ENCODE results near the gene BEND7. TPM values are rescaled to one million over a fixed set of nuclear protein-coding genes. Genes with fewer than 3 reads are reported as not detected.

BEND7 gene
- total RNA-seq, 2 donors from 2014 or later, result 13.7 to 17.5 TPM

GRCh38 chr10:13563481-13564445 is 34.9 kb upstream of the BEND7 start:
- ATAC-seq (no peak), DNase-seq (no peak)
- TF ChIP-seq, protein P1, sequence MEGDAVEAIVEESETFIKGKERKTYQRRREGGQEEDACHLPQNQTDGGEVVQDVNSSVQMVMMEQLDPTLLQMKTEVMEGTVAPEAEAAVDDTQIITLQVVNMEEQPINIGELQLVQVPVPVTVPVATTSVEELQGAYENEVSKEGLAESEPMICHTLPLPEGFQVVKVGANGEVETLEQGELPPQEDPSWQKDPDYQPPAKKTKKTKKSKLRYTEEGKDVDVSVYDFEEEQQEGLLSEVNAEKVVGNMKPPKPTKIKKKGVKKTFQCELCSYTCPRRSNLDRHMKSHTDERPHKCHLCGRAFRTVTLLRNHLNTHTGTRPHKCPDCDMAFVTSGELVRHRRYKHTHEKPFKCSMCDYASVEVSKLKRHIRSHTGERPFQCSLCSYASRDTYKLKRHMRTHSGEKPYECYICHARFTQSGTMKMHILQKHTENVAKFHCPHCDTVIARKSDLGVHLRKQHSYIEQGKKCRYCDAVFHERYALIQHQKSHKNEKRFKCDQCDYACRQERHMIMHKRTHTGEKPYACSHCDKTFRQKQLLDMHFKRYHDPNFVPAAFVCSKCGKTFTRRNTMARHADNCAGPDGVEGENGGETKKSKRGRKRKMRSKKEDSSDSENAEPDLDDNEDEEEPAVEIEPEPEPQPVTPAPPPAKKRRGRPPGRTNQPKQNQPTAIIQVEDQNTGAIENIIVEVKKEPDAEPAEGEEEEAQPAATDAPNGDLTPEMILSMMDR (IDR thresholded peaks at IDR 0.05), result no peak
- TF ChIP-seq POLR2A (IDR thresholded peaks at IDR 0.05), result no peak
- H3K27ac ChIP-seq, result no peak overlapping the region
- intact Hi-C loops (cut with DNase I), result no loop called here
- no peak overlapping the region for H3K4me3 ChIP-seq
- H3K9me3 ChIP-seq, result no peaks in the 10 kb centered on the region
- no peaks in the 10 kb centered on the region for H3K4me1 ChIP-seq
- H3K36me3 ChIP-seq (replicated peaks in 1 of 2; ENCODE audit: insufficient read depth in 1 of 2, low read depth in 2 of 2), result no peaks in the 10 kb centered on the region
- 85 to 86% methylated on average over 11 of the region's 11 CpGs for whole genome bisulfite sequencing, 2 donors
- H3K27me3 ChIP-seq, result no peaks in the 10 kb centered on the region

GRCh38 chr10:13560597-13560996 is 31.8 kb upstream of the BEND7 start:
- Histone ChIP-seq H3K4me1 (peaks cover 10% of the 10 kb centered on the region), H3K4me3 (no peak overlapping the region), H3K36me3 (replicated peaks in 1 of 2; ENCODE audit: insufficient read depth in 1 of 2, low read depth in 2 of 2) (no peaks in the 10 kb centered on the region), H3K9me3 (no peaks in the 10 kb centered on the region), H3K27me3 (no peaks in the 10 kb centered on the region), H3K27ac (no peak overlapping the region)
- DNase-seq (no peak), ATAC-seq (no peak)
- intact Hi-C loops (cut with DNase I), result no loop called here
- no peak for TF ChIP-seq POLR2A (IDR thresholded peaks at IDR 0.05)
- TF ChIP-seq, protein P1 (IDR thresholded peaks at IDR 0.05), result no peak

- ATAC-seq (no peak), DNase-seq (no peak)
- H3K4me1 ChIP-seq, result peaks cover 14% of the 10 kb centered on the region
- no peak overlapping the region for H3K4me3 ChIP-seq
- intact Hi-C loops (cut with DNase I), result no loop called here
- H3K9me3 ChIP-seq, result no peaks in the 10 kb centered on the region
- H3K27me3 ChIP-seq, result no peaks in the 10 kb centered on the region
- TF ChIP-seq, protein P1 (IDR thresholded peaks at IDR 0.05), result no peak
- no peak for TF ChIP-seq POLR2A (IDR thresholded peaks at IDR 0.05)
- H3K27ac ChIP-seq, result no peak overlapping the region
- H3K36me3 ChIP-seq (replicated peaks in 1 of 2; ENCODE audit: insufficient read depth in 1 of 2, low read depth in 2 of 2), result no peaks in the 10 kb centered on the region
- 63 to 67% methylated on average over 2 of the region's 2 CpGs for WGBS, 2 donors
Measured at GRCh38 chr10:13559124-13559700, 30.4 kb upstream of the BEND7 start.

GRCh38 chr10:13555884-13556510 is 27.2 kb upstream of the BEND7 start:
- DNase-seq (peak; percentile 66 to 86 (median 78)), ATAC-seq (peak; percentile 94)
- 20% methylated on average over 1 to 2 of the region's 2 CpGs for WGBS, 2 donors
- Histone ChIP-seq H3K27me3 (no peaks in the 10 kb centered on the region), H3K4me1 (peaks cover 14% of the 10 kb centered on the region), H3K27ac (peak overlapping the region in 2 of 4 donors; percentile 30 to 39), H3K36me3 (replicated peaks in 1 of 2; ENCODE audit: insufficient read depth in 1 of 2, low read depth in 2 of 2) (no peaks in the 10 kb centered on the region), H3K4me3 (no peak overlapping the region), H3K9me3 (no peaks in the 10 kb centered on the region)
- peak in 1 of 3 donors; percentile 18 for TF ChIP-seq POLR2A (IDR thresholded peaks at IDR 0.05)
- TF ChIP-seq, protein P1 (IDR thresholded peaks at IDR 0.05), result no peak
- intact Hi-C loops (cut with DNase I), result no loop called here

Data from body of pancreas (tissue), 4 donors.